Astrocyte (in vitro differentiated cells and primary cell): ENCODE results near the gene LMO1. TPM values are rescaled to one million over a fixed set of nuclear protein-coding genes. Genes with fewer than 3 reads are reported as not detected.

Source experiments
- DNase-seq: peaks from one replicate; pipeline ENCODE4 v3.0.0-alpha.2; 2010; ENCODE audit warnings: low read depth
- FAIRE-seq: peaks from 2 replicates; lab custom pipeline; 2011; peaks lifted over from hg19 to GRCh38; lab: Jason Lieb, UNC
- H2AFZ ChIP-seq: 2 replicates; pipeline ENCODE4 v1.6.0; 2012; ENCODE audit warnings: low read depth, low read length, inconsistent platforms
- H3K27ac ChIP-seq: 2 replicates; pipeline ENCODE4 v1.5.1; 2011; ENCODE audit warnings: low read depth, low read length, inconsistent platforms
- H3K27me3 ChIP-seq: 2 replicates; pipeline ENCODE4 v1.6.0; 2011; ENCODE audit warnings: low read length, inconsistent platforms; ENCODE audit not compliant: insufficient read depth
- H3K36me3 ChIP-seq: 2 replicates; pipeline ENCODE4 v1.5.1; 2011; ENCODE audit warnings: low read length, inconsistent platforms; ENCODE audit not compliant: insufficient read depth
- H3K4me1 ChIP-seq: 2 replicates; pipeline ENCODE4 v1.5.1; 2011; ENCODE audit warnings: low read length, inconsistent platforms; ENCODE audit not compliant: insufficient read depth
- H3K4me2 ChIP-seq: 2 replicates; pipeline ENCODE4 v1.6.0; 2012; ENCODE audit warnings: low read length, inconsistent platforms
- H3K4me3 ChIP-seq: 2 replicates; pipeline ENCODE4 v1.5.1; 2011; ENCODE audit warnings: low read depth, mild to moderate bottlenecking, low read length, inconsistent platforms; ENCODE audit not compliant: insufficient read depth
- H3K79me2 ChIP-seq: 2 replicates; pipeline ENCODE4 v1.6.0; 2012; ENCODE audit warnings: mild to moderate bottlenecking, low read length, inconsistent platforms; ENCODE audit not compliant: insufficient read depth
- H3K9ac ChIP-seq: 2 replicates; pipeline ENCODE4 v1.6.0; 2012; ENCODE audit warnings: mild to moderate bottlenecking, low read length, inconsistent platforms
- H3K9me3 ChIP-seq: 2 replicates; pipeline ENCODE4 v1.5.1; 2012; ENCODE audit warnings: low read depth, mild to moderate bottlenecking, low read length, inconsistent platforms; ENCODE audit not compliant: insufficient read depth
- H4K20me1 ChIP-seq: 2 replicates; pipeline ENCODE4 v1.6.0; 2012; ENCODE audit warnings: low read length, inconsistent platforms; ENCODE audit not compliant: insufficient read depth
- H3K27ac Mint-ChIP-seq: one replicate; pipeline ENCODE4 v1.8.0; 2021; ENCODE audit warnings: mild to moderate bottlenecking, mixed read lengths; ENCODE audit not compliant: unreplicated experiment
- H3K27me3 Mint-ChIP-seq: one replicate; pipeline ENCODE4 v1.8.0; 2021; ENCODE audit warnings: low read depth, mixed read lengths; ENCODE audit not compliant: unreplicated experiment
- H3K36me3 Mint-ChIP-seq: one replicate; pipeline ENCODE4 v1.8.0; 2021; ENCODE audit warnings: low read depth, mixed read lengths; ENCODE audit not compliant: unreplicated experiment
- H3K4me1 Mint-ChIP-seq: one replicate; pipeline ENCODE4 v1.8.0; 2021; ENCODE audit warnings: low read depth, mixed read lengths; ENCODE audit not compliant: unreplicated experiment
- H3K4me3 Mint-ChIP-seq: one replicate; pipeline ENCODE4 v1.8.0; 2021; ENCODE audit warnings: mild to moderate bottlenecking, moderate library complexity, mixed read lengths; ENCODE audit not compliant: unreplicated experiment
- H3K9me3 Mint-ChIP-seq: one replicate; pipeline ENCODE4 v1.8.0; 2021; ENCODE audit warnings: mild to moderate bottlenecking, mixed read lengths; ENCODE audit not compliant: unreplicated experiment
- CTCF ChIP-seq: IDR thresholded peaks from 2 replicates; pipeline ENCODE4 v1.5.1; 2011; ENCODE audit warnings: low read depth, mild to moderate bottlenecking, inconsistent platforms, low read length, moderate library complexity; ENCODE audit not compliant: insufficient read depth
- EZH2 ChIP-seq: IDR thresholded peaks from 2 replicates; pipeline ENCODE4 v1.6.1; 2012; ENCODE audit warnings: mild to moderate bottlenecking, low read length, inconsistent platforms; ENCODE audit not compliant: insufficient read depth
- total RNA-seq: library from RNA; stranded (reverse); gene quantifications from 2 replicates; pipeline ENCODE4 v1.2.1, GENCODE V29; 2021

Gene LMO1
- total RNA-seq, 1 donor from 2014 or later: 1.5 TPM

- H2AFZ ChIP-seq: no peak overlapping the region
- H3K9me3 ChIP-seq: no peaks in the 10 kb centered on the region
- Mint-ChIP-seq H3K36me3 (no peaks in the 10 kb centered on the region), H3K27ac (no peak overlapping the region), H3K9me3 (peaks cover 2% of the 10 kb centered on the region), H3K4me1 (peaks cover 10% of the 10 kb centered on the region), H3K27me3 (peaks cover 42% of the 10 kb centered on the region), H3K4me3 (no peak overlapping the region)
- H3K4me1 ChIP-seq: peaks cover 15% of the 10 kb centered on the region
- H3K27me3 ChIP-seq: peaks cover 8% of the 10 kb centered on the region
- DNase-seq (no peak), FAIRE-seq (no peak)
- no peak overlapping the region for H3K27ac ChIP-seq
- H3K9ac ChIP-seq: no peak overlapping the region
- no peak overlapping the region for H3K4me2 ChIP-seq
- H3K4me3 ChIP-seq: no peak overlapping the region
- no peaks in the 10 kb centered on the region for H3K79me2 ChIP-seq
- TF ChIP-seq CTCF (no peak), EZH2 (no peak)
- no peaks in the 10 kb centered on the region for H4K20me1 ChIP-seq
- H3K36me3 ChIP-seq: no peaks in the 10 kb centered on the region
Measured at GRCh38 chr11:8203414-8203715, 60.3 kb downstream of the LMO1 start.

- DNase-seq: no peak
Measured at GRCh38 chr11:8202516-8203413, 60.9 kb downstream of the LMO1 start.

More at GRCh38 chr11:8202516-8203413, 60.9 kb downstream of the LMO1 start:
- peaks cover 2% of the 10 kb centered on the region for H3K9me3 Mint-ChIP-seq
- H3K27ac Mint-ChIP-seq: no peak overlapping the region
- H3K4me3 Mint-ChIP-seq: no peak overlapping the region
- H3K27me3 Mint-ChIP-seq: peaks cover 48% of the 10 kb centered on the region
- H3K9me3 ChIP-seq: no peaks in the 10 kb centered on the region
- peaks cover 12% of the 10 kb centered on the region for H3K27me3 ChIP-seq
- TF ChIP-seq CTCF (no peak), EZH2 (no peak)
- no peaks in the 10 kb centered on the region for H3K79me2 ChIP-seq
- no peak for FAIRE-seq
- H3K4me2 ChIP-seq: no peak overlapping the region
- no peak overlapping the region for H3K4me3 ChIP-seq
- H3K4me1 Mint-ChIP-seq: peaks cover 7% of the 10 kb centered on the region
- no peak overlapping the region for H3K27ac ChIP-seq
- H3K9ac ChIP-seq: no peak overlapping the region
- no peaks in the 10 kb centered on the region for H3K36me3 ChIP-seq
- no peaks in the 10 kb centered on the region for H4K20me1 ChIP-seq
- no peak overlapping the region for H2AFZ ChIP-seq
- no peaks in the 10 kb centered on the region for H3K36me3 Mint-ChIP-seq
- peaks cover 11% of the 10 kb centered on the region for H3K4me1 ChIP-seq
